HG03558 (cell line): ENCODE data around the gene CDK9.
A peak's percentile ranks its signal among the peaks of the same experiment; 100 is the strongest.
"Not testable (repeated sequence)": the region's sequence is repeated elsewhere in the genome, so short reads cannot be mapped to it uniquely, and the experiment has no call there.

Experiments used
- ATAC-seq: cut with Tn5 transposase; IDR thresholded peaks from one replicate; pipeline ENCODE4 v1.9.1; 2021; ENCODE audit warnings: moderate number of reproducible peaks; ENCODE audit not compliant: unreplicated experiment; ENCODE audit errors: extremely low read depth

The CDK9 gene

DNA sequence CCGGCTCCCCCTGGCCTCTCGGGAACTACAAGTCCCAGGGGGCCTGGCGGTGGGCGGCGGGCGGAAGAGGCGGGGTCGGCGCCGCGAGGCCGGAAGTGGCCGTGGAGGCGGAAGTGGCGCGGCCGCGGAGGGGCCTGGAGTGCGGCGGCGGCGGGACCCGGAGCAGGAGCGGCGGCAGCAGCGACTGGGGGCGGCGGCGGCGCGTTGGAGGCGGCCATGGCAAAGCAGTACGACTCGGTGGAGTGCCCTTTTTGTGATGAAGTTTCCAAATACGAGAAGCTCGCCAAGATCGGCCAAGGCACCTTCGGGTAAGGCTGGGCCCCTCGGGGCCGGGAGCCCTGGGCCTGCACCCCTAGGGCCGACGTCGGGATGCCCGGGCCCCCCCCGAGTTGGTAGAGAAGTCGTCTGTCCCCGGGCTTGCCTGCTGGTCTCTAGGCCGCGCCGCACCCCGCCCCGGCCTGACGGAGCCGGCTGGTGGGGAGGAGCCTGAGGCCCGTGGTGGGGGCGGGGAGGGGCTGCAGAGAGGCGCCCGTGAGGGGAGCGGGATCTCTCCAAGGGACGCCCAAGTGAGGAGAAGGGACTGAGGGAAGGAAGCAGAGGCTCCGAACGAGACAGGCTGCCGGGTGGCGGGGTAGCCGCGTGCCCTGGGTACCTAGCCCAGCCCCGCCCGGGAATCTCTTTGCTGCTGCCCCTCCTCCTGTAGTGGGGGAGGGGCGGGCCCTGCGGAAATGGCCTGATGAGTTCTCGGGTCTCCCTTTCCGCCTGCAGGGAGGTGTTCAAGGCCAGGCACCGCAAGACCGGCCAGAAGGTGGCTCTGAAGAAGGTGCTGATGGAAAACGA is at the start of gene CDK9:
TSS of gene CDK9 (plus strand) at position 102 of the 840 bp plus-strand sequence. CDS start at position 217, 115 bp downstream.
- ATAC-seq = peak; percentile 46

DNA sequence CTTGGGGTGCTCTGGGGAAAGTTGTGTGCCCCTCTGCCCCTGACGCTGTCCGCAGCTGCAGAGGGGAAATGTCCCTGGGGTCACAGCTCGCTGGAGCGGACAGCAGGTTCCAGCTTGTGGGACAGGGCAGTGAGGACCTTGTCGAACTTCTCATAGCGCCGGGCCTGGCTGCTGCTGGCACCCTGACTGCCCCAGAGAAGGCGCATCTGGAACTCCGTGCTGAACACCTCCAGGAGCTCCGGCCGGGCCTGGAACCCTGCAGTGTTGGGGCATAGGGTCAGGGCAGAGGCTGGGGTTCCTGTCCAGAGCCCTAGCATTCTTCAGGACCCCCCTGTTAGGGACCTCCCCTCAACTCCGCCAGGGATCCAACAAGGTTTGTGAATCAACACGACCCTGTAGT is 47.2 kb upstream of the CDK9 start:
- no peak for ATAC-seq

DNA sequence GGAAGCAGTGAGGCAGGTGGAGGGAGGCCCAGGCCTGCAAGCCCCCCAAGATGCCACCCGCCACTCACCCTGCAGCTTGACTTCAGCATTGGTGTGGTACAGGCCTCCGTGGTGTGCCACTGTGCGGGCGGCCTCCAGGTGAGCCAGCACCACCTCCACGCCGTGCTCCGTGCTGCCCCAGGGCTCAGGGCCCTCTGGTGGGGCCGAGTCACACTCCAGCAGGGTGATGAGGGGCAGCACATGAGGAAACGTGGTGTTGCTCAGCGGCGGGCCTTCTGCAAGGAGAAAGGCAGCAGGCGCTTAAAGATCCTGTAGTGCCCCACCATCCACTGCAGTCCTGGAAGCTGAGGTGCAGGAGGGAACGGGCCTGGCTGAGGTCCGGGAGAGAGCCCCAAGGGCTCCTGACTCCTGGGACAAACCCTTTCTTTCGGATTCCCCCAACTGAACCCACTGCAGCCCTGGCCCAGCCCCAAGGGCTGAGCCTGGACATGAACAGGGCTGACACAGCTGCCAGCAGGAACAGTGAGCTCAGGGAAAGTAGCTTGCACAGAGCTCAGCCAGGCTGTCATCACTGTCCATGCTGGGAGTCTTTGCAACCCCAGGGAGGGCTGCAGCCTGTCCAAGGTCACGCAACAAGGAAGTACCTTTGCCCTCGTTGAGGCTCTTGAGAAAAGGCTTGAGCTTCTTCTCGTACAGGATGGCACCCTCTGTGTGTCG is 46.1 kb upstream of the CDK9 start:
- ATAC-seq = no peak

DNA sequence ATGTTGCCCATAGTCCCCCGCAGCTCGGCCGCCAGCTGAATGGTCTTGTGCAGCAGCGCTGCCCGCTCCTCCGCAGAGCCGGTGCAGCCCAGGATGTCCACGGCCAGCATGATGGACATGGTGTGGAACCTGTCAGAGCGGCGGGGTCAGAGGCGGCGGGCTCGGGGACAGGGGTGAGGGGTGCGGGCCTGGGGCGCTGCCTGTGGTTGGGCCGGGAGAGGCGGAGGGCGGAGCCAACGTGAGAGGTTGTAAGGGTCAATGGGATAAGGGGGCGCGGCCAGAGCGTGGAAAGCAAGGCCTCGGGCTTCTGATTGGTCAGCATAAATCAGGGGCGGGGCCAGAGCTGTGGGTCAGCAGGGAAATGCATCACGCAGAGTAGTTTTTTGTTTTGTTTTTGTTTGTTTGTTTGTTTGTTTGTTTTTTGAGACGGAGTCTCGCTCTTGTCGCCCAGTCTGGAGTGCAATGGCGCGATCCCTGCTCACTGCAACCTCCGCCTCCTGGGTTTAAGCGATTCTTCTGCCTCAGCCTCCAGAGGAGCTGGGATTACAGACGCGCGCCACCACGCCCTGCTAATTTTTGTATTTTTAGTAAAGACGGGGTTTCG is 43.9 kb upstream of the CDK9 start:
- ATAC-seq = no peak

DNA sequence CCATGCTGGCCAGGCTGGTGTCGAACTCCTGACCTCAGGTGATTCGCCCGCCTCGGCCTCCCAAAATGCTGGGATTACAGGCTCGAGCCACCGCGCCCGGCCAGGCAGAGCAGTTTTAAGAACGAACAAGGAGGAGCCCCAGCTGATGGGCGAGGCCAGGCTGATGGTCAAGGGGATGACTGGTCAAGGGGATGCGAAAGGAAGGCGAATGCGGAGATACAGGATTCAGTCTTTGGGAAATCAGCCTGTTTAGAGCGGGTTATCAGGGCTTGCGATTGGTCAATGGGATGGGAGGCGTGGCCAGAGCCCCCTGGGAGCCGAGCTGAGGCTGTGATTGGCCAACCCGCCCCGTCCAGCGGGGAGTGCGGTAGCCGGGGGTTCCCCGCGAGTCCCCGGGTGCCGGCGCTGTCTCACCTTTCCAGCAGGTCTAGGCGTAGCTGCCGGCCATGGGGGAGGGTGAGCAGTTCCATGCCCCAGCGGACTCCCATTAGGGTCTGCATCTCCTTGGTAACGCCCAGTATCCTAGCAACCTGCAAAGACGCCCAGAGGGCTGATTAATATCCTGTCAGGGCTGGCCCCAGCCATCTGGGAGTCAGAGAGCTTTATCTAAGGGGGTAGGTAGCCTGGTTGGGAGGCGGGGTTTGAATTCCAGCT is 43.3 kb upstream of the CDK9 start:
- ATAC-seq = no peak

DNA sequence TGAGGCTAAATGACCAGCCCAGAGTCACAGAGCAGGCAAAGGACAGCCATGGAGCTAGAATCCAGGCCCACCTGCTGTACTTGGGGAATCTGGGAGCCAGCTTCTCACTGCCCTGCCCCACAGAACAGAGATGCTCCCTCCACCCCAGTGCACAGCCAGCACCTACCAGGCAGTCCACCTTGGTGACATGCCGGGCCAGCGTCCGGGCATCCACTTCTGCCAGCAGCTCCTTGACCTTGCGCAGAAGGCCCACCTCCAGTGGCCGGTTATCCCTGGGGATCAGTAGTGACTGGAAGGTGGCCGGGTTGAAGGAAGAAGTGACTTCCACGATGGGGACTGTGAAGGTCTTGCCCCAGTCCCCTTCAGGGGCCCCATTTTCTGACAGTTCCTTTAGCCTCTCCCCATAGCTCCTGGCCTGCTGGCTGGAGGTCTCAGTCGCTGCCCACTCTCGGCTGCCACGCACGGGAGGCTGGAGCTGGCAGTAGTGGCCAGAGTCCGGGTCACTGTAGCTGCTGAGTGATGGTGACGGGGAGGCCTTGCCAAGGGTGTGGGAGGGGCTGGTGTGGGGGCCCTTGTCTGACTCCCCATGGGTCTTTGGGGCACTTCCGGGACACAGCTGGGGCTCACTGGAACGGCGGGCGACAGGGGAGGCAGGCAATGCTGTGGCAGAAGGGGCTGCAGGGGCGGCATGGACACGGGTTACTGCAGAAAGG is 41.3 kb upstream of the CDK9 start:
- ATAC-seq = no peak

DNA sequence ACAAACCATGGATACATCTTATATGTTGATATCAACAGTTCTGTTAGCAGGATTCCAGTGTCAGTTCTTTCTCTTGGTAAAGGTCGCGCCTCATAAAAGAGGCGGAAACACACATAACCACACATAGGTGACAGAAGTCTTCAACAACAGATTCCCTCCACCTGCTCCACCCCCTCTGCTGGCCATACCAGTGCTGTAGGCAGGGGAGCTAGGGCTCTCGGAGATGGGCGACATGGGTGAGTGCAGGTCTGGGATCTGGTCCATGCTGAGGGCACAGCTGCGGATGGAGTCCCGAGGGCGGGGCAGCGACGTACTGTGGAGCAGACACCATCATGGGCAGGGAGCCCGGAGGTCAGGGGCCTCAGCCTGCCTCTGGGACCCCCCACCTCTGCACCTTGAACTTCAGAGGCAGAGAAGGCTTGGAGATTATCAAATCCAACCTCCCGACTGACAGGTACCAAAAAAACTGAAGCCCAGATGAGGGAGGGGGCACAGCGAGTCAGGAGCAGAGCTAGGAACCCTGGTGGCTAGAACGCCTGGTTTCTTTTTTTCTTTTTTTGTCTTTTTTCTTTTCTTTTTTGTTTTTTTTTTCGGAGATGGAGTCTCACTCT is 38.8 kb upstream of the CDK9 start:
- no peak for ATAC-seq

DNA sequence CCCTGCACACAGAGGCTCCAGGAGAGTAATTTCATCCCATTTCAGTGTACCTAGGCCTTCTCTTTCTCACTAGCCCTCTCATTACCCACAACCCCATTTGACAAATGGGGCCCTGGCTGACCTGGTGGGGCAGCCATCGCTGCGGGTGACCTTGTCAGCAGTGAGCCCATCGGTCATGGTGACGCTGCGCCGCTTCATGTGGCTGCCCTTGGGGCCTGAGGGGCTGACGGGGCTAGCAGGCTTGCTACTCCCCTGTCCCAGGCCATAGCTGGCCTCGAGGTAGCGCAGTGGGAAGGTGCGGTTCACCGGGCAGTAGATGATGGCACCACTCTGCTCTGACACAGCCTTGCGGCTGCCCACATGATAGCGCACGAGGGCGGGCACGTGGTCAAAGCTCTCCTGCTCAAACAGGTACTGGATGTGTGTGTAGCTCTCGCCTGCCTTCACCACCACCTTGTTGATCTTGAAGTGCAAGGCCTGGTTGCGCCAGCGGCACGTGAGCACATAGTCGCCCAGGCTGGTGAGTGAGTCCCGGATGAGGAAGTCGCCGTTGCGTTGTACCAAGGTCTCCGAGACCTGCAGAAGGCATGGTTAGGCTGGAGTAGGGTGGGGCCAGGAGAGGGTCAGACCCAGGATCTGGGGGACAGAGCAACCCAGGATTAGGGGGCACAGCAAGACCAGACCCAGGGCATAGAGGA is 36.6 kb upstream of the CDK9 start:
- ATAC-seq = no peak

DNA sequence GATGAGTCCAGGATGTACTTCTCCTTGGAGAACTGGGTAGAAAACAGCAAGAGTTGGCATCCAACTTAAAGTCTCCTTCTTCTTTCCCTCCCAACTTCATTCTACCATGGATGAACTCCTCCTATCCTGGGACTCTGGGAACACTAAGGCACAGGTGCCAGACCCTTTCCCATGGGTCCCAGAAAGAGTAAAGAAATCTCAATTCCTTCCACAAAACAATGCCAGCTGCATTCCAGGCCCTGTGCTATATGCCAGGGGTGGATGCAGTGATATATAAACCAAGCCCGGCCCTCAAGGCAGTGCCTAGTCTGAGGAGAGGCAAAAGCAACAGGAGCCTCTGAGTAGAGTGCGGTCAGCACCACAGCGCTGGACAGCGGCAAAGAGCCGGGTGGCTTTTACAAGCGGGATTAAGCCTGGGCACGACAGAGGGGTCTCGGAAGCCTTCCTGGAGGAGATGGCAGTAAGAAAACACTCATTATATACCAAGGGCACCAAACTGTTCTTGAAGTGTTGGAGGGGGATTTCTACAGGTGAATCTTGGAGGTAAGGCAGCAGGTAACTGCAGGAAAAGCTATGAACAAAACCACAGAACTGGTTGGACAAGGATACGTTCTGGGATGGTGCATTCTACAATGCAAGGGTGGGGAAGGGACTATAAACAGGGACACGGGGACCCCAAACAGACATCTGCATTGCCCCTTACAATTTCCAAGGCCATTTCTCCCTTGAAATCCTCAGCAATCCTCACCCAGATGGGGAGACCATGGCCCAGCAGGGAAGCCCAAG is 34.4 kb upstream of the CDK9 start:
- ATAC-seq = no peak

DNA sequence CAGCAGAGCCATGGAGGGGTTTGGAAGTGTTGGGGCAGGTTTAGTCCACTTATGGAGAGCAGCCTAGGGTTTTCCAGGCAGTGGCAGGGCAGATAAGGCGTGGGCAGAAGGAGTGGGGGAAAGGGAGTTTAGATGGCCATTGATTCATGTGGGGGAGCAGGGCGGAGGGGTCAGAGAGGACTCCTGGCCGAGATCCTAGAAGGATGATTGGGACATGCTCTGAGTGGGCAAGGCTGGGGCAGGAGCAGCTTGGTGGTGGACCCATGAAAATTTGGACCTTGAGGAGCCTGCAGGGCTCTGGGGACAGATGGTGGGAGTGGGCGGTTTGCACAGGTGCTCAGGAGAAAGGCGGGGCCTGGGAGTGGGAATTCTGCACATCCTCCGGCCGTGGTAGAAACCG is 32.7 kb upstream of the CDK9 start:
- no peak for ATAC-seq

DNA sequence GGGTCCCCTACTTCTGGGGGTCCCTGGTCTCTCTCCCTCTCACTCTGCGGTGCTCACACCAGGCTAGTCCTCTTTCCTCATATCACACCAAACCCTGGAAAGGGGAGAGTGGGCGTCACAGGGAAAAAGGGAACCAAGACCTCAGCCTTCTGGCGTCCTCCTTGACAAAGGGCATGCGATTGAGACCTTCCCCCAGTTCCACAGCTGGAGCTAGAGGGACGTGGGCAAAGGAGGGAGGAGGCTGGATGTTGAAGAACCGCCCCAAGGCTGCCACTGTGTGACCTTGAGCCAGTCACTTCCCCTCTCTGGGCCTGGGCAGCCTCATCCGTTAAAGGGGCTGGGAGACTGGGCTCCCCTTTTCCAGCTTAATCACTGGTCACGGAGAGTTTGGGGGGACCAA is 32.2 kb upstream of the CDK9 start:
- ATAC-seq = no peak

DNA sequence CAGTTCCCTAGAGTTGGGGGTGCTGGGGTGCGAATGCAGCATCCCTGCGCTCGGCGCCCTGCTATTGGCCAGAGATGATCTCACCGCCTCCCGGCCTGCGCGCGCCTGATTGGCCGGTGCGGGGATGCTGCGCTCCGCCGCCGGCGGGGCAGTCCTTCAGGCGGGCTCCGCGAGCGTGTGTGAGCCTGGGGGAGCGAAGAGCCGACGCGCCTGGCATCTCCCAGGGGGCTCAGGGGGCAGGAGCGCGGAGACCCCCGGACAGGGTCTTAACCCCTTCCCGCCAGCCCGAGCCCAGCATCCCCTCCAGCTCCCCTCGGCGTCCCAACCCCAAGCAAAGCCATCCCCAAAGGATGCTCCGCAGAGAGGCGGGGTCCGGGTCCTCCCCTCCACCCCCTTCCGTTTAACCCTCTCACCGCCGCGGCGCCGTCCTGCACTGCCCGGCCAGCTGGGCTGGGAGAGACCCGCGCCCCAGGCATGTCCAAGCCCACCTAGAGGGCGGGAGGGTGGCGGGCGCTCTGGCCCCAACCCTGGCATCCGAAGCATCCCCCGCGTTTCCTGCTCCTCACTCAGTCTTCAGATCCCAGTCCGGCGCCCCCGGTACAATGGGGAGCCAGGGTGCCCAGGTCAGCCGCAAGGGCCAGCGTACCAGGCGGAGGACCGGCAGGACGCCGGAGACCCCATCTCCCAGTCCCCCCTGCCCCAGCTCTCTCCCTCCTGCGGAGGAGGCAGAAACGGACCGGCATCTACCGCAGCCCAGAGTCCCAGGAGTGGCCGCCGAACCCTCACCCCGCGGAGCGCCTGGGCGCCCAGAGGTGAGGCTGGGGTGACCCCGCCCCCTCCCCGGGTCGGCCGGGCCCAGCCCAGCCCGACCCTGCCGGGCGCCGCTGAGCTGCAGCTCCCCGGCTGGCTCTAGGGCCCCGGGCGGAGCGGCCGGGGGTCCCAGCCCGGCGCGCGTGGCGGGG is 31.5 kb upstream of the CDK9 start:
- ATAC-seq = no peak

DNA sequence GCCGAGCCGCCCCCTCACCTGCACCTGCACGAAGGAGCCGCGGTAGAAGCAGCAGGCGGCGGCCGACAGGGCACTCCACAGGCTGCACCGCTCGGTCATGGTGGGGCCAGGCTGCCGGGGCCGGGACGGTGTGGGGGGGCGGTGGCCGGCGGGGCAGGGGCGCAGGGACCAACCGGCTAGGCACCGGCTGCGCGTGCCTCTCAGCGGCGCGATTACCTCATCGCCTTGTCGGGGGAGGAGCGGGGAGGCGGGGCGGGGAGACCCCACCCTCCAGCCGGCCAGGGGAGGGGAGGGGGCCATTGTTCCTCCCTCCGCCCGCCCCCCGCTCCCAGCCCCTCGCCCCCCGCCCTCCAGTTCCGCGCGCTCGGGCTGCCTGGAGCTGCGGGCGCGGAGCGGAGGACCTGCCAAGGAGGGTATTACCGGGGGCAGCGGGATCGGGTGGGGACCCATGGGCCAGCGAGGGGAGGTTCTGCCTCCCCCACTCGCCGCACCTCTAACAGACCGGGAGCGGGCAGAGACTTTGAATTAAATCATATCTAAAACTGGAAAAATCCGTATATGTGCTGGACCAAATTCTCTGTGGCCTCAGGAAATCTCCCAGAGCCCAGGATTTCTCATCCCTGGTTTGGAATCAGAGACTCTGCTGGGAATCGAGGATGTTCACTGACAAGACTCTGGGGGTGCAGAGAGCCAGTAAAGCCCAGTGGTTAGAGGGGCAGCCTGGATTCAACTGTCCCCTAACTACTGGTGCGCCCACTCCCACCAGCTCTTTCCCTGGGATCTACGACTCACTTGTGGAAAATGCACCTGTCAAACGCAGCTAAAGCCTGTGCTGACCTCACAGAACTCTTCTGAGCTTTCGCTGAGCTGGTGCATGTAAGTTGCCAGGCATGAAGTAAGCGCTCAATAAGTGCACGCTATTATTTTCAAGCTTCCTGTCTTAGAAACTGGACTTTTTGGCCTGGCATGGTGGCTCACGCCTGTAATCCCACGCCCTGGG is 30.5 kb upstream of the CDK9 start:
- no peak for ATAC-seq

DNA sequence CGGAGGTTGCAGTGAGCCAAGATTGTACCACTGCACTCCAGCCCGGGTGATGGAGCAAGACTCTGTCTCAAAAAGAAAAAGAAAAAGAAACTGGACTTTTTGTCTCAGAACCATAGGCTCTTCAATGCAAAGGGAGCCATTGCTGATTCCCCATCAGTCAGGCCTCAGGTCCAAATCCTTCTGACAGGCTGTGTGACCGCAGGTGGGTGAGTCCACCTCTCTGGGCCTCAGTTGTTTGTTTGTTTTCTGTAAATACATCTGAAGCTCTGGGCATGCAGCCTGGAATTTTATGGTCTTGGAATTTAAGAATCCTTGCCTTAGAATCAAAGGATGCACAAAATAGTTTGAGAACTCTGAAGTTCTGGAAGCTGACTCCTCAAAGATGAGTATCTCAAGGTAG is 29.6 kb upstream of the CDK9 start:
- ATAC-seq = no peak

DNA sequence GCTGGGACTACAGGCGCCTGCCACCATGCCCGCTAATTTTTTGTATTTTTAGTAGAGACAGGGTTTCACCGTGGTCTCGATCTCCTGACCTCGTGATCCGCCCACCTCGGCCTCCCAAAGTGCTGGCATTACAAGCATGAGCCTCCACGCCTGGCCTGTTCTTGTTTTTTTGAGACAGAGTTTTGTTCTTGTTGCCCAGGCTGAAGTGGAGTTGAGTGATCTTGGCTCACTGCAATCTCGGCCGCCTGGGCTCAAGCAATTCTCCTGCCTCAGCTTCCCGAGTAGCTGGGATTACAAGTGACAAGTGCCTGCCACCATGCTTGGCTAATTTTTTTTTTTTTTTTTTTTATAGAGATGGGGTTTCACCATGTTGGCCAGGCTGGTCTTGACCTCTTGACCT is 29.1 kb upstream of the CDK9 start:
- ATAC-seq = not testable (repeated sequence)

DNA sequence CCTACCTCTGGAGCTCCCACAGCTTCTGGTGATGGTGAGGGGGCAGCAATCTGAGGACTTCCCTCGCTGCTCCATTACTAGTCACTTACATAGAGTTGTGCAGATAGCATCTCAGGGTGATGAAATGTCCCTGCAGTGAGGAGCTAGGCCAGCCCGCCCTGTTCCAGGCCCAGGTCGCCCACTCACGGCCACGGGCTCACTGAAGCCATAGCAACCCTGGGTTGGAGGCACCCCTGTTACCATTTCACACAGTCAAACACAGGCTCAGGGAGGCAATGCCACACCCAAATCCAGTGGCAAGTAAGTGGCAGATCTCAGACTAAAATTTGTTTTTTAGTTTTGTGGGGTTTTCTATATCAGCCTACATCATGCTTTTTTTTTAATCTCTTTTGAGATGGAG is 27.0 kb upstream of the CDK9 start:
- no peak for ATAC-seq
